HG03025 (cell line): ENCODE data around the gene UMPS.

ENCODE experiments used
- ATAC-seq: cut with Tn5 transposase; IDR thresholded peaks from one replicate; pipeline ENCODE4 v1.9.1; 2021; ENCODE audit warnings: mild to moderate bottlenecking, moderate library complexity; ENCODE audit not compliant: unreplicated experiment, low FRiP score

UMPS gene

GRCh38 chr3:124761935-124762660 is 31.8 kb downstream of the UMPS start:
- no peak for ATAC-seq

GRCh38 chr3:124762661-124763011 is 32.4 kb downstream of the UMPS start:
- ATAC-seq, result no peak

GRCh38 chr3:124763206-124763605 is 33.0 kb downstream of the UMPS start:
- no peak for ATAC-seq

GRCh38 chr3:124763644-124764358 is 33.5 kb downstream of the UMPS start:
- ATAC-seq, result no peak

GRCh38 chr3:124764746-124765145 is 34.5 kb downstream of the UMPS start:
- ATAC-seq, result no peak

- no peak for ATAC-seq
Observed at GRCh38 chr3:124765197-124765840, 35.1 kb downstream of the UMPS start.

- ATAC-seq, result no peak
Observed at GRCh38 chr3:124766113-124767095, 36.2 kb downstream of the UMPS start.

GRCh38 chr3:124767264-124767663 is 37.0 kb downstream of the UMPS start:
- no peak for ATAC-seq

GRCh38 chr3:124767691-124768090 is 37.4 kb downstream of the UMPS start:
- ATAC-seq, result no peak

- ATAC-seq, result no peak
Observed at GRCh38 chr3:124768812-124769211, 38.6 kb downstream of the UMPS start.

- ATAC-seq, result no peak
Observed at GRCh38 chr3:124769462-124769861, 39.2 kb downstream of the UMPS start.

- no peak for ATAC-seq
Observed at GRCh38 chr3:124770336-124771082, 40.3 kb downstream of the UMPS start.

- no peak for ATAC-seq
Observed at GRCh38 chr3:124771083-124771445, 40.8 kb downstream of the UMPS start.

- no peak for ATAC-seq
Observed at GRCh38 chr3:124772081-124772831, 42.0 kb downstream of the UMPS start.

- no peak for ATAC-seq
Observed at GRCh38 chr3:124773351-124774326, 43.4 kb downstream of the UMPS start.

GRCh38 chr3:124774327-124774718 is 44.1 kb downstream of the UMPS start:
- ATAC-seq, result no peak

- ATAC-seq, result no peak
Observed at GRCh38 chr3:124774841-124775402, 44.7 kb downstream of the UMPS start.

- ATAC-seq, result no peak
Observed at GRCh38 chr3:124775877-124776276, 45.6 kb downstream of the UMPS start.
